Lung (tissue), 12 donors: ENCODE results near the gene SERTAD2. TPM values are rescaled to one million over a fixed set of nuclear protein-coding genes. Genes with fewer than 3 reads are reported as not detected.

Experiments used
- ATAC-seq: fragments of 200-7000 bp; cut with Tn5 transposase; one replicate; pipeline ENCODE4 v1.9.1; 2020; ENCODE audit warnings: moderate number of reproducible peaks; ENCODE audit not compliant: insufficient read depth, low FRiP score
- DNase-seq, 3 donors: peaks; one replicate each; pipeline ENCODE4 v3.0.0-alpha.2; 2013 to 2017
- H3K27ac ChIP-seq, 2 donors: one replicate each; pipeline ENCODE4 v1.5.1; 2013; ENCODE audit warnings: mild to moderate bottlenecking in 2 of 2, moderate library complexity in 2 of 2, control low read depth in 1 of 2, inconsistent platforms in 1 of 2, low read depth in 1 of 2, low read length in 1 of 2
- H3K27me3 ChIP-seq, 3 donors: one replicate each; pipeline ENCODE4 v1.5.1; 2013; ENCODE audit warnings: low read length in 2 of 3; ENCODE audit not compliant: control insufficient read depth in 3 of 3, insufficient read depth in 3 of 3
- H3K36me3 ChIP-seq, 4 donors: one replicate each; pipeline ENCODE4 v1.5.1; 2013; ENCODE audit warnings: low read length in 4 of 4, mild to moderate bottlenecking in 1 of 4, moderate library complexity in 1 of 4; ENCODE audit not compliant: control insufficient read depth in 4 of 4, insufficient read depth in 4 of 4
- H3K4me1 ChIP-seq, 5 donors: one replicate each; pipeline ENCODE4 v1.5.1; 2013; ENCODE audit warnings: low read length in 5 of 5, mild to moderate bottlenecking in 2 of 5, moderate library complexity in 1 of 5; ENCODE audit not compliant: control insufficient read depth in 5 of 5, insufficient read depth in 5 of 5
- H3K4me3 ChIP-seq: one replicate; pipeline ENCODE4 v1.5.1; 2013; ENCODE audit warnings: mild to moderate bottlenecking, control low read depth, moderate library complexity
- H3K9ac ChIP-seq, 2 donors: one replicate each; pipeline ENCODE4 v1.5.1; 2013; ENCODE audit warnings: low read length in 2 of 2, control low read depth in 1 of 2; ENCODE audit not compliant: insufficient read depth in 1 of 2
- H3K9me3 ChIP-seq, 4 donors: one replicate each; pipeline ENCODE4 v1.5.1; 2013; ENCODE audit warnings: low read length in 3 of 4, mild to moderate bottlenecking in 1 of 4, moderate library complexity in 1 of 4; ENCODE audit not compliant: control insufficient read depth in 4 of 4, insufficient read depth in 3 of 4
- CTCF ChIP-seq: IDR thresholded peaks from 2 replicates; pipeline ENCODE4 v1.5.1; 2012; ENCODE audit warnings: mild to moderate bottlenecking; ENCODE audit errors: control extremely low read depth, extremely low read depth
- WGBS, 2 donors: extraction: QIAGEN DNeasy Blood & Tissue Kit; methylation state at CpG; one replicate each; pipeline ENCODE4 v1.1.7; 2013; 5-methylcytosine and 5-hydroxymethylcytosine counted together
- polyA plus RNA-seq, 2 donors: library from polyadenylated mRNA; stranded (reverse); fragments of 200-250 nt; gene quantifications; one replicate each; pipeline ENCODE4 v1.2.1, GENCODE V29; 2013
- total RNA-seq, 2 donors: library from RNA; depleted of rRNA in 1 of 2; stranded (reverse); fragments of >200 nt in 1 of 2; gene quantifications; one replicate each; pipeline ENCODE4 v1.2.1, GENCODE V29; 2014 to 2021
- donor health status: control.
- donor health status: control.
- donor health status: Bipolar disorder and iron deficiency.
- donor health status: healthy.
- donor health status: DM: yes; HTN: yes; CAD: no.

The SERTAD2 gene
- total and polyA plus RNA-seq, 4 donors, result 7.9 to 26.7 (median 15.4) TPM

- H3K9me3 ChIP-seq, result no peaks in the 10 kb centered on the region
- no peak overlapping the region for H3K27ac ChIP-seq
- DNase-seq (no peak), ATAC-seq (no peak)
- 97 to 98% methylated on average over 3 of the region's 3 CpGs for WGBS, 2 donors
- no peaks in the 10 kb centered on the region for H3K36me3 ChIP-seq
- H3K4me1 ChIP-seq, result peaks cover 0 to 4% (median 0%) of the 10 kb centered on the region in 5 donors
- H3K4me3 ChIP-seq, result no peak overlapping the region
- TF ChIP-seq CTCF, result no peak
- no peaks in the 10 kb centered on the region for H3K27me3 ChIP-seq
- H3K9ac ChIP-seq, result no peak overlapping the region
These were observed 23.8 kb upstream of the SERTAD2 start for GRCh38 chr2:64677530-64677929.

GRCh38 chr2:64675860-64676259 is 22.1 kb upstream of the SERTAD2 start:
- no peak for ATAC-seq
- no peak overlapping the region for H3K4me3 ChIP-seq

GRCh38 chr2:64672708-64673107 is 19.0 kb upstream of the SERTAD2 start:
- no peak for ATAC-seq
- H3K36me3 ChIP-seq, result no peaks in the 10 kb centered on the region
- no peak for TF ChIP-seq CTCF
- no peak overlapping the region for H3K4me3 ChIP-seq
- no peak for DNase-seq
- H3K9me3 ChIP-seq, result no peaks in the 10 kb centered on the region
- no peak overlapping the region for H3K9ac ChIP-seq
- no peaks in the 10 kb centered on the region for H3K27me3 ChIP-seq
- no peak overlapping the region for H3K27ac ChIP-seq
- peaks cover 0 to under 1% (median 0%) of the 10 kb centered on the region in 5 donors for H3K4me1 ChIP-seq
- 27 to 43% methylated on average over 2 of the region's 2 CpGs for WGBS, 2 donors

More at GRCh38 chr2:64675860-64676259, 22.1 kb upstream of the SERTAD2 start:
- H3K27me3 ChIP-seq, result no peaks in the 10 kb centered on the region
- H3K9ac ChIP-seq, result no peak overlapping the region
- no peak overlapping the region for H3K27ac ChIP-seq
- 90 to 96% methylated on average over 5 of the region's 5 CpGs for WGBS, 2 donors
- DNase-seq, result no peak
- H3K36me3 ChIP-seq, result no peaks in the 10 kb centered on the region
- H3K9me3 ChIP-seq, result no peaks in the 10 kb centered on the region
- peaks cover 0 to 4% (median 0%) of the 10 kb centered on the region in 5 donors for H3K4me1 ChIP-seq
- TF ChIP-seq CTCF, result no peak

- no peaks in the 10 kb centered on the region for H3K27me3 ChIP-seq
- no peak for DNase-seq
- no peak for ATAC-seq
These were observed 16.3 kb upstream of the SERTAD2 start for GRCh38 chr2:64670047-64670446.

More at GRCh38 chr2:64670047-64670446, 16.3 kb upstream of the SERTAD2 start:
- no peaks in the 10 kb centered on the region for H3K9me3 ChIP-seq
- H3K4me3 ChIP-seq, result no peak overlapping the region
- peaks cover 0 to 8% (median 0%) of the 10 kb centered on the region in 5 donors for H3K4me1 ChIP-seq
- H3K27ac ChIP-seq, result no peak overlapping the region
- TF ChIP-seq CTCF, result no peak
- no peak overlapping the region for H3K9ac ChIP-seq
- H3K36me3 ChIP-seq, result no peaks in the 10 kb centered on the region
